ENCODE measurements around the gene SPHK1.

DNA sequence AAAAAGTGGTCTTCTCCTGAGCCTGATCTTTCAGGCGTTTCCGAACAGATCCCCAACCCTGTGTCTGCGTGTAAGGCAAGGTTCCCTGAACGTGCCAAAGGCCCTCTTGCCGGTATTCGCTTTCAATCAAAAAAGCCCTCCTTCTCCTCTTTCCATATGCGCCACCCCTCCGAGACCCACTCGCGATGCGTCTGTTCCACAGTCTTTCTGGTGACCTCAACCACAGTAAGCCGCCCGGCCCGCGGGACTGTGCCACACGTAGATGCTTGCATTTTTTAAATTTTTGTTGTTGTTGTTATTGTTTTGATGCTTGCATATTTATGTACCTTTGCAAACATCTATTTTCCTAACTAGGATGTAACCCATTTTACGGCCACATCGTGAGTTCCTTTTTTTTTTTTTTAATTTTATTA lies 30.1 kb upstream of the SPHK1 start:
- TF ChIP-seq POLR2A (IDR thresholded peaks at IDR 0.05; ENCODE audit: low read depth, low read length) (no peak), POLR2AphosphoS5 (IDR thresholded peaks at IDR 0.05; ENCODE audit: low read depth, low read length) (no peak)
